Urothelium cell line (cell line): ENCODE measurements around the gene RAB14.

Experiments
- DNase-seq: peaks from one replicate; pipeline ENCODE4 v3.0.0; 2011; ENCODE audit warnings: low spot score, mixed read lengths
- FAIRE-seq: peaks from 2 replicates; lab custom pipeline; 2011; peaks lifted over from hg19 to GRCh38; lab: Jason Lieb, UNC

RAB14 gene

DNA sequence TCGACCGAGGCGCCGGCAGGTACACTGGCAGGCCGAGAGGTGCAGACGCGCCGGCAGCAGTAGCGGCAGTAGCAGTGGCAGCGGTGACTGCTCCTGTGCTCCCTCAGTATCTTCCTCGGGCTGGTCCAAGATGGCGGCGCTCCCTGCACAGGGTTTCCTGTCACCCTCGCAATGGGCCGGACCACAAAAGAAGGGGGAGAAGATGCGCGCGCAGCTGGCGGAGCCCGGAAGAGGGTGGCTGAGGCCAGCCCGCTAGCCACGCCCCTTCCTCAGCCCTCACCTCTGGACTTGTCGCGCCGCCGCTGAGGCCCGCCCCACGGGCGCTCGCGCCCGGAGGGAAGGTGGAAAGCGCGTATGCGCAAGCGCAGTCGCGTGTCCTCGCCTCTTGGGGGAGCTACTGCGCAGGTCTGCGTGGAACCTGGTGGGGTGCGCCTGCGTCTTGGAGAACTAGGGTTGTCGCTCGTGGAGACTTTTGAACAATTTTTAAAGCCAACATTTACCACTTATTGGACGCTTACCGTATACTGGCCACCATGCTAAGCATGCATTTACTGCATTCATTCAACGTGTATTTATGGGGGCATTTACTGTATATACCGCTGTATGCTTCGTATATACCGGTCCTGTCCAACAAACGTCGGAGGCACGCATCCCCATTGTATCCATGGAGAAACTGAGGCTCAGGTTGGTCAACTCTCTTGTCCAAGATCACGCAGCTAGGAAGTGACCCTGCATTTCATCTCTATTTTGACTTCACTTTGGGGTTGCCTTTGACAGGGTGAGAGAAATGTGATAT lies at the start of gene RAB14:
RAB14 (minus strand) TSS at position 132 of the 796 bp plus-strand sequence. CDS start 8,457 bp downstream, outside the sequence.
- peak; percentile 99 for DNase-seq

DNA sequence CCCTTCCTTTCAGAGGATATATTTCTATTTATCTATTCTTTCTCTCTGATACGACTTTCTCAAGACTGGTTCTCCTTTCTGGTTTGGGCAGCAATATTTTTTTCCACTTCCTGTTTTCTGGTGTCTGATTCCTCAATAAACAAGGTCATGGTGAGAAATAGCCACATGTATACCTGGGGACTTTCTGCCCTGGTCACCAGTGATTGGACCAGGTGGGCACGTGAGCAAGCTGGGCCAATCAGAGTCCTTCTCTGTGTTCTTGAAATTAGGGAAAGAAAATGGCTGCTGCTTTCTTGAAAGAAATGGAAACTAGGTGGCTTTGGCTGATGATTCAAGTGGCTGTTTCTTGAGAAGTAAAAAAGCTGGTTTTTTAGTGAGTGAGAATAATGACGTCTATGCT lies 47.9 kb upstream of the RAB14 start:
- DNase-seq (no peak), FAIRE-seq (no peak)

More for the DNA sequence above, at the start of gene RAB14:
- no peak for FAIRE-seq

DNA sequence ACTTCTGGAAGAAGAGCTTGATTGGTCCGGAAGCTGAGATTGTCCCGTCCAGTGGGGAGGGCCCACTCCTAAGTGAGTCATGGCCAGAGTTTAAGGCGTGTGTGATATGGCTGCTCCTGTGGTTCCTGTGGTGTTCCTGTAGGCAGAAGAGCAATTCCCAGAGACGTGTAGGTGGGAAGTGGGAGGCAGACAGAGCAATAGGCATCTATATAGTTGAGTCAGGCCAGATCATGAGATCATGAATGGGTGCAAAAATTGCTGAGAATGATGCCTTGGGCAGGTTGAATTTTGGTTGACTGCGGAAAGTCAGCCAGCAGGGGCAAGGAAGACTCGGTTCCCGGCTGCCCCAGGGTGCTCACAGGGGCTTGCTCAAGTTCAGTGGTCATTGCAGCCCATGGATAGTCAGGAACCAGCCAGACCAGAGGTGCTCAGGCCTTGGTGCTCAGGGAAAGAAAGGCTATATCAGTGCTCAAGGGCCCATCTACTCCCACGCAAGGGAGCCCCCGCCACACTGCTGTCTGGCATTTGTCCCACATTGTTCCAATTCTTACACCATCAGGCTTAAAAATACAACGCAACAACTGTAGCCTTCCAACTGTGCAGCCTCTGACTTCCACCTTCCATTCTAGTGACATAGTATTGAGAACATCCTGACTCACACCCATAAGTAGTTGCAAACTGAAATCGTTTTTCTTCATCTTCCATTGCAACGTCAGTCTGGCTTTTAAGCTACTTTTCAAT lies 45.3 kb upstream of the RAB14 start:
- DNase-seq (peak; percentile 53), FAIRE-seq (no peak)

DNA sequence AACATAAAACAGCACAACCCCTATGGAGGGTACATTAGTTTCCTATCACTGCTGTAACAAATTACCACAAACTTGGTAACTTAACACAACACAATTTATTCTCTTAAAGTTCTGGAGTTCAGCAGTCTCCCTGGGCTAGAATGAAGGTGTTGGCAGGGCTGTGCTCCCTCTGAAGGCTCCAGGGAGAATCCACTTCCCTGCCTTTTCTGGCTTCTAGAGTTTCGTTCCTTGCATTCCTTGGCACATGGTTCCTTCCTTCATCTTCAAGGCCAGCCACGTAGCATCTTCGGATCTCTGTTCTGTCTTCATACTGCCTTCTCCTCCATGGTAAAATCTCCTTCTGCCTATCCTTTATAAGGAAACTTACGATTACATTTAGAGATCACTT lies 41.3 kb upstream of the RAB14 start:
- FAIRE-seq (no peak), DNase-seq (no peak)

DNA sequence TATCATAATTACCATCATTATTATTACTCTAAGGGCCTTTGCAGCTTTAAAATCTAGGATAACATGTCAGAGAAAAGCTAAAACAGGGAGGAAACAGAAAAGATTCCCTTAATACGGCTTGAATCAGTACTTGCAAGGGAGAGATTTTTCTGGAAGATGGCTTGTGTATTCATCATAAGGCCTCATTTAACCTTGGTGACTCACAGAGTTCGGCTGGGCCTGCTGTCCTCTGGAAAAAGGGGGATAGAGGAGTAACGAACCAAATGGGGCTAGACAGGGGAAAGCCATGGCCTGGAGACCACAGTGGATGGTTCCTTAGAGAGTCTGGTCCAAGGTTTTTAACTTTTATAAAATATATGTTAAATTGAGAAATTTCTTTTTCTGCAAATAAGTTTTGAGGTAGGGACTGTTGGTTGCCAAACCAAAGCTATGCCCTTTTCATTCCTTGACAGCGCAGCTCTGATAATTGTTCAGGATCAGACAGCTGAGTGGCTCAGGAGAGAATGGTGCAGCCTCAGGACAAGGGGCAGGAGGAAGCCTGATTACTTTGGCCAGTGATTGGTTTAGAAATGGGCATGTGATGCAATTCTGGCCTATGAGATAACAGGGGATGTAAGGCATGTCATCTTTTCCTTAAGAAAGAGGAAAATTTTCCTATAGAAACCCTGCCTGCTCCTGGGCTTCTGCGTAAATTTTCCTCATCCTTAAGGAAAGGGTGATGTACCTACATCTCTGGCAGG lies 40.7 kb upstream of the RAB14 start:
- DNase-seq (no peak), FAIRE-seq (no peak)

DNA sequence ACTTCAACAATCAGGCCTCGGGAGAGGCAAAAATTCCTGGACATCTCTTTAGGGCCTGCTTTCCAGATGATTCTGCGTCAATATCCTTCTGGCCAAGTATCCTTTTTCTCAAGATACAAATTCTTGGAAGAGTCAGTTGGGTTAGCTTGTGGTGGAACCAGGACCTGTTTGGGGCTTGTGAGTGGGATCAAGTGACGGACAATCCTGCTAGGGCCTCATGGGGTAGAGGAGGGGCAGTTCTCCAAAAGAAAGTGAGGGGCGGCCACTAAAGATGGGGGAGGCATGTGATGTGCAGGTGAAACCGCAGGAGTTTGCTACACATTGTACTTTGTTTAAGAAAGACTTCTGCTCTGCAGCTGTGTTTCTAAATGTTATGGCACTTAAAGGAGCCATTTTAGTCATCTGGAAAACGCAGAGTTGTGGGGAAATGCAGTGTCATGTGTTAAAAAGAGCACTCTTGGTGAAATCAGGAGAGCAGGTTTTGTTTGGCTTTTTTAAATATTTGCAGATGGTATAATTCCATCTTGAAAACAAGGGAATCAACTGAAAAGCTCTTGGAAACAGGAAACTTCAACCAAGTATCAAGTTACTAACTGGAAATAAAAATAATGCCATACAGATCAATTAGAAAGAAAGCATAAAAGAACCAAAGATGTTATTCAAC lies 38.9 kb upstream of the RAB14 start:
- FAIRE-seq (no peak), DNase-seq (no peak)

DNA sequence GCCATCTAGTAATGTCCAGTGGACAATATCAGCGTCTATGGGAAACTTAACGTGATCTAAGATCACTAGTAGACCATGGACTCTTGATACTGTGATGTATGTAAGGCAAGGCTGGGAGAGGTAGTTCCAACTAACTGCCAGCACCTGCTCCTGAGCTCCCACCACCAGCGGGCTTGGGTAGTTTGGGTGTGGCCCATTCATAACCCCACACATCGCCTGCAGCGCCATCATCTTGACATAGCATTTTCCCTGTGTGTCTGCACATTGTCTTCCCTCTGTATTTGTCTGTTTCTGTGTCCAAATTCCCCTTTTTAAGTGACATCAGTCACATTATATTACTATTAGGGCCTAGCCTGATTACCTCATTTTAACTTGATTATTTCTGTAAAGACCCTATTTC lies 38.2 kb upstream of the RAB14 start:
- no peak for FAIRE-seq
- DNase-seq = no peak

DNA sequence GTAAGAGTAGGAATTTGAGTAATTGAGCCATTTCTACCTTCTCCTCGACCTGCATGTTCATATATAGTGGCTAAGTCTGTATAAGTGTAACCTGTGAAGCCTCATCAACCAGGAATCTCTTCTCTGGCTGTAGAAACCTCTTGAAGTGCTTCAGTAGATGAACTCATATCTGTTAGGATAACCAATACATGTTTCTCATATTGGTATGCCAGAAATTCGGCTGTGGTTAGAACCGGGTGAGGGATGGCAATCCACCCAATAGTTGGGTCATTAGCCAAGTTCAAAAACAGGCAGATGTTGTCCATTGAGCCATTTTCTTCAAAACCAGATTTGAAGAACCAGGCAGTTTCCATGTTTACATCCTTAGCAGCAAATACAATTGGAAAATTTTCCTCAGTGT lies 37.4 kb upstream of the RAB14 start:
- FAIRE-seq (no peak), DNase-seq (peak; percentile 14)

DNA sequence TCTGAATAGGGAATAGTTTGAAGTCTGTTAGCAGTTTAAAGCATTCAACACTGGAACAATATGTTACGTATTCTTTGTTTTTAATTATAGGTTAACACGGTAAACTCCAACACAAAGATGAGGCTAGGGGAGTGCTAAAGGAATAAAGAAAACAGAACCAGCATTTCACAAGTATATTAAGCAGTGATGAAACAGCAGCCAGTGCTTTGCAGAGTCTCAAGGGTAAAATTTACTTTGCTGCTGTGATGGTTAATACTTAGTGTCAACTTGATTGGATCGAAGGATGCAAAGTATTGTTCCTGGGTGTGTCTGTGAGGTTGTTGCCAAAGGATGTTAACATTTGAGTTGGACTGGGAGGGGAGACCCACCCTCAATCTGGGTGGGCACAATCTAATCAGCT lies 36.2 kb upstream of the RAB14 start:
- FAIRE-seq = no peak

DNA sequence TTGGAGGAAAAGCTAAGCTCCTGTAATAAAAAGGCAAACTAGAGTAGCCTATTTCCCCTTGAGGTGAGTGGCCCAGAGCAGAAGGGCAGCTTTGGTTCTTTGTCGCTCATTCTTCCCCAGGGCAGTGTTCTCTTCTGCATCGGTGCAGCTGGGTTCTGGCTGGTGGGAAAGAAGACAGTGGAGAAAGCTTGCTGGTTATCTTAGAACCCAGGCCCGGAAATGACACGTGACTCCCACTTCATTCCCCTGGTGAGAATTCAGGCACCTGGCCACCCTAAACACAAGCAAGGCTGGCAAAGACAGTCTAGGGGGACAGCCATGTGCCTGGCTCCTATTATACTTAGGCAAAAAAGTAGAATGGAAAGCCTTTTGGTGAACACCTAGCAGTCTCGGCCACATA lies 33.8 kb upstream of the RAB14 start:
- FAIRE-seq (no peak), DNase-seq (no peak)

More for the DNA sequence above, 36.2 kb upstream of the RAB14 start:
- DNase-seq = no peak

DNA sequence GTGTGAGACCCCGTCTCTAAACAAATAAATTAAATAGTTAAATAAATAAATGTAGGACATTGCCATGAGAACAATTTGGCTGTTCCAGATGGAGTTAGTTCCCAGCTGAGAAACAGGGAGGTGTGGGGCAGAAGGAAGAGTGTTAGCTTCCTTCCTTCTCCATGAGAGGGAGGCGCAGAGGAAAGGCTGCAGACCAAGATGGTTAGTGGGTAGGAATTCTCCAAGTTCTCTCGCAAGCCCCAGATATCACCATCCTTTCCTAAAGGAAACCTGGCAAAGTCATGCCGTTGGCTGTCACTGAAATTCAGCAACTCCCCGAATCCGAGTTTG lies 33.1 kb upstream of the RAB14 start:
- FAIRE-seq = no peak
- no peak for DNase-seq

DNA sequence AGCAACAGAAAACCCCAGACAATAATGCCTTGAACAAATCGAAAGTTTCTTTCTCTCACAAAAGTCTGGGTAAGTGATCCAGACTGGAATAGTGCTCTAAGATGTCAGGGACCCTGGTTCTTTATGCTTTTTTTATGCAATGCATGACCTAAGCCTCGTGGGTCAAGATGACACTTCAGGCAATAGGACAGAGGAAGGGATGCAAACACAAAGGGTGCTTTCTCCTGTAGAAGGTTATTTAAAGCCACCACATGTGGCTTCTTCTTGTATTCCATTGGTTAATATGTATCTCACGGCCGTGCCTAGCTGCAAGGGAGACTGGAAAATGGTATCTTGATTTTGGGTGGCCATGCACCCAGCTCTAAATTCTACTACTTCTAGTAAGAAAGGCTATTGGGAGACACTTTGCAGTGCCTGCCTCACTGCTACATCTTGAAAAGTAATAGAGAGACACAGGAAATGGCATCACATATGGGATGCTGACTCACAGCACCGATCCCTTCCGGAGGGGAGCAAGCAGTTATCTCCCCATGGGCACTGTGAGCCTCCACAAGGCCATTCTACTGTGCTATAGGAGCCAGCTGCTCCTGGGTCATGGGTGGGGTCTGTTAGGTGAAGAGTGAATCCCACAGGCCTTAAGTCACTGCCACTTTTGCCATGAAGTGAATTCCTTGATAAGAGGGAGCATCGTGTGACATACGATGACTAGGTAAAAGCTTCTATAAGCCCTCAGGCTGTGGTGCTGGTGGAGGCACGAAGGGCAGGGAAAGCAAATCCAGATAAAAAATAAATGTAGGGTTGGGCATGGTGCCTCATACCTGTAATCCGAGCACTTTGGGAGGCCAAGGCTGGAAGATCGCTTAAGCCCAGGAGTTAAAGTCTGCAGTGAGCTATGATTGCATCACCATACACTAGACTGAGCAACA lies 32.5 kb upstream of the RAB14 start:
- no peak for FAIRE-seq
- DNase-seq = peak; percentile 52

DNA sequence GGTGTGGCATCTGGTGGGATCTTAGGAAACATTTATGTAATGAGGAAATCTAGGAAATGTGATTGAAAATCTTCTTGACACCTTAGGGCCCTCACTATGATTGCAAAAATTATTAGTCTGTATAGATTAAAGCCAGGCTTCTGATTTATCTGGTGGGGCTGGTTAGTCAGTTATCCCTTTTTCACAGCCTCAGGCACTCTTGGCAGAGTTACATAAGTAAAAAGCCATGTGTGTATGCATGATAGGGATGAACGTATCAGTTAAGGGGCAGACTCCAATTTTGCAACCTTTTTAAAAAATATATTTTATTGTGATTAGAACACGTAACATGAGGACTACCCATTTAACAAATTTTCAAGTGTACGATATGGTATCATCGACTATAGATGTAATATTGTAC lies 30.6 kb upstream of the RAB14 start:
- DNase-seq (no peak), FAIRE-seq (no peak)

DNA sequence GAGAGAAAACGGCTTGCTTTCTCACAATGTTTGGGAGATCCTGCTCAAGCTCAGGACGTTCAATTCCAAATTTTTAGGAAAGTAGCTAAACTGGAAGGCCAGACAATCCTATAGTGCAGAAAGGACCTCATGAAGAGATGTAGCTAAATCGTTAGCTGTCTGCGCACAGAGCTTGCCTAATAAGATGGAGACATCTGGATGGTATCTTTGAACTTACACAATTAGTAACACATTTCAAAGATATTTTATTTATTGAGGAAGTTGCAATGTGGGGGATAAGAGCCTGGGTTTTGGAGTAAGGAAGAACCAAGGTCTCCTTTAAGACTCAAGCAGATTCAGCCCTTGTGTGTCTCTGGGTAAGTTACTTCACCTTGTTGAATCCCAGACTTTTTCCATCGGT lies 28.6 kb upstream of the RAB14 start:
- no peak for FAIRE-seq
- DNase-seq = no peak

DNA sequence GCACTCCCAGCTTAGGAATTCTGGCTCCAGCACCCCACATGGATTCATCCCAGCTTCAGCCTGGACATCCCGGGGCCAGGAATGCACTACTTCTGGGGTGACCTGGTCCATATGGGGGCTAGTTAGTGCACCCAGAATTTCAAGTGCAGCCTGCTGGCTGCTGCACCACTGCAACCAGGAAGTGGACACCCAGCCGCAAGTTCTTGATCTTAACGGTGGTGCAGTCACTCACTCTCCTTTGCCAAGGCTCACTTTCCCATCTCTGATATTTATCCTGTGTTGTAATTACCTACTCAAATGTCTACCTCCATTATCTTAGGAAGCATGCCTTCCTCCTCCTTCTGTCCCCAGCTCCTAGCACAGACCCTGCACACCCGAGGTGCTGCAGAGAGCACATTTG lies 26.2 kb upstream of the RAB14 start:
- DNase-seq (no peak), FAIRE-seq (no peak)

DNA sequence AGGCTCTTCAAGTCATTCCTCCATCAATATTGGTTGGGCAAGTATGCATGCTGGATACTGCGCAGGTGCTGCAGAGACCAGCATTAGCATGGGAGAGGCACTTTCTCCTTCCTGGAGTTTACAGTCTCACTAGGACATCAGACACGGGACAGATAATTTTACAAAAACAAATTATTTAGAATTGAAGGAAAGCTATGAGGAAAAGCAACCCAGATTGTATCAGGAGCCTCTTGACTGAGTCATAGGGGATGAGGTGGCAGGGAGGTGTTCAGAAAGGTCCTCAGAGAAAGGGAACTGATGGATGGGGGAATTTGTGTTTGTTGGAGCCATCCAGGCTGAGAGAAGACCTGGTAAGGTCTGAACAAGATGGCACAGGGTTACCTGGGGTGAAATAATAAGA lies 24.5 kb upstream of the RAB14 start:
- DNase-seq (no peak), FAIRE-seq (no peak)

DNA sequence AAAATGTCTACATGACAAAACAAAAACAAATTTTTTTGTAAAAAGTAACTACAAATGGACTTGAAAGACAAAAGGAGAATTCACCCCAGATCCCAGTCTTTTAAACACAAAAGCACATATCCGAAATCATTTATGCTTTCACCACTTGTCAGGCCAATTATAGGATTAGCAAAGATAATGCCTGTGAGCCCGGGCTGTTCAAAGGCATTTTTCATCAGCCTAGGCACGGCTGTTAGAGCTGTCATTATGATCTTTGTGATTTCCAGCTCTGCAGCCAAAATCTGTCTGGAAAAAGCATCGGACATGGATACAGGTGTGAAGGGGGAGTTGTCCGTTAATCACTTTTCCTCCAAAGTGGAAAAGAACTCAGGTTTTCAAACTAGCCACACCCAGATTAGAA lies 23.6 kb upstream of the RAB14 start:
- no peak for DNase-seq
- FAIRE-seq = no peak

DNA sequence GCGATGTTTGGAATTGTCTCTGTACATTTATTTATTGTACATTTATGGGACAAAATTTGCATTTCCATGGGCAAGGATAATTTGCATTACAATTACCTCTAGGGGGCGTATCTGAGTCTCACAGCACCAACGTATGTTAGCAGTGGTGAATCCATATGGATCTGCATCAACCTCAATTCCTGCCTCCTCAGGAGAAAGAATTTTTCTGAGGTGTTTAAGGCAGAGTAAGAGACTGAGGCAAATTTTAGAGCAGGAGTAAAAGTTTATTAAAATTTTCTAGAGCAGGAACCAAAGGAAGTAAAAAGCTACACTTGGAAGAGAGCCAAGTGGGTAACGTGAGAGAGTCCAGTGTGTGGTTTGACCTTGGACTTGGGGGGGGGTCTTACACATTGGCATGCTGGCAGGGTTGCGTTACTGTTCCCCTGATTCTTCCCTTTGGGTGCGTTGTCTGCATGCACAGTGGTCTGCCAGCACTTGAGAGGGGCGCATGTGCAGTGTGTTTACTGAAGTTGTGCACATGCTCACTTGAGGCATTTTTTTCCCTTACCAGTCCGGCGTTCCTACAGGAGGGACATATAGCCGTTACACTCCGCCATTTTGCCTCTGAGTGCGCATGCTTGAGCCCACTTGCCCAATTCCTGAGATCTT lies 21.0 kb upstream of the RAB14 start:
- FAIRE-seq (no peak), DNase-seq (no peak)

DNA sequence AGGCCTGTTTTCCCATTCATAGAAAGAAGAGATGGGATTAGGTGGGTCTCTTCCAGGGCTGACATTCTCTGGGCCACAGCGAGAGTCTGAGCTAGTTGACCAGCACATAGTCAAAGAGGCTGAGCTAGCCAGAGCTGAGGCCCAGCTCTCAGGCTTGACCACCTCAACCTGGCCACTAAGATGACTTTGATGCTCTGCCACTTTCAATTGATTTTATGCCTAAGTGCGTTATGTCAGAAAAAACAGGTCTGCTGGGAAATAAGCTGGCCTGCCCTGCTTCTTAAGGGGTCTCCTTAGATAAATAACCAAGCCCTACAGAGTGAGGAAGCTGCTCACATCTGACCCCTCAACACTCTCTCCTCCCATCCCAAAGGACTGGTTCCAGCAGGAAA lies 20.0 kb upstream of the RAB14 start:
- FAIRE-seq = no peak
- DNase-seq = no peak
